Stomach (tissue), 4 donors: ENCODE results near the gene ZBTB42.

Source experiments
- POLR2A ChIP-seq, 4 donors: fragments of 450-650 bp; IDR thresholded peaks; one replicate each; pipeline ENCODE4 v1.6.1; 2016; ENCODE audit warnings: antibody characterized with exemption in 4 of 4, control low read depth in 2 of 4, mild to moderate bottlenecking in 1 of 4, moderate library complexity in 1 of 4
- POLR2AphosphoS5 ChIP-seq, 3 donors: sonication (generic); formaldehyde crosslinking; IDR thresholded peaks; one replicate each; pipeline ENCODE4 v1.6.1; 2016; ENCODE audit warnings: antibody characterized with exemption in 3 of 3
- TF ChIP-seq, protein P1 (sequence below), 7 experiments: fragments of 450-650 bp in 4 of 7; fragments of 200-600 bp in 3 of 7; sonication (generic) in 3 of 7; IDR thresholded peaks; one replicate each; pipeline ENCODE4 v1.5.1; 2016 to 2019; ENCODE audit warnings: antibody characterized with exemption in 7 of 7, control low read depth in 2 of 7, mild to moderate bottlenecking in 1 of 7

DNA sequence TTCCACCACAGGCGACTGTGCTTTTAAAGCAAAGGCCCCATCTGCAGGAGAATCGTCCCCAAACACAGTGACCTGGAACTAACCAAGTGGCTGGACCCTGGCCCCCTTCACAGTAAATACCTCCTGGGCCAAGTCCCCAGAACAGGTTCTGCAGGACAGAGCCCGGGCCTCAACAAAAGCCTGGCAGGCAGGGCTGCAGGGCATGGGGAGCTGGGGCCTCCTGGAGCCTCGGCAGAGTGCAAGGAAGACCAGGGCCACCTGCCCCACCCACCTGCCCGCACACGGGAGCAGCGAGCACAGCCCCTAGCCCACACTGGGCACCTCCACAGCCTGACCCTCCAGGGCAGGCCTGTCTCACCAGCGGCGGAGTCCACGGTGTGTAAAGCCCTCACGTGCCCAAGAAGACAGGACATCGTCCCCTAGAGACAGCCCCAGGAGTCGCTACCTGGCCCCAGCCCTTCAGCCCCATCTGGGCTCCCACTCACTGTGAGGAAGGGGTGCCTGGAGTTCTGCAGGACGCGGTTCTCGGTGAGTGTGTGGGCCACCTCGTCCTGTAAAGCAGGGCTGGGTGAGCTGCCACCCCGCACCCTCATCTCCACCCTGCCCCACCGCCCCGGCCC is 26.3 kb upstream of the ZBTB42 start:
- TF ChIP-seq, protein P1, sequence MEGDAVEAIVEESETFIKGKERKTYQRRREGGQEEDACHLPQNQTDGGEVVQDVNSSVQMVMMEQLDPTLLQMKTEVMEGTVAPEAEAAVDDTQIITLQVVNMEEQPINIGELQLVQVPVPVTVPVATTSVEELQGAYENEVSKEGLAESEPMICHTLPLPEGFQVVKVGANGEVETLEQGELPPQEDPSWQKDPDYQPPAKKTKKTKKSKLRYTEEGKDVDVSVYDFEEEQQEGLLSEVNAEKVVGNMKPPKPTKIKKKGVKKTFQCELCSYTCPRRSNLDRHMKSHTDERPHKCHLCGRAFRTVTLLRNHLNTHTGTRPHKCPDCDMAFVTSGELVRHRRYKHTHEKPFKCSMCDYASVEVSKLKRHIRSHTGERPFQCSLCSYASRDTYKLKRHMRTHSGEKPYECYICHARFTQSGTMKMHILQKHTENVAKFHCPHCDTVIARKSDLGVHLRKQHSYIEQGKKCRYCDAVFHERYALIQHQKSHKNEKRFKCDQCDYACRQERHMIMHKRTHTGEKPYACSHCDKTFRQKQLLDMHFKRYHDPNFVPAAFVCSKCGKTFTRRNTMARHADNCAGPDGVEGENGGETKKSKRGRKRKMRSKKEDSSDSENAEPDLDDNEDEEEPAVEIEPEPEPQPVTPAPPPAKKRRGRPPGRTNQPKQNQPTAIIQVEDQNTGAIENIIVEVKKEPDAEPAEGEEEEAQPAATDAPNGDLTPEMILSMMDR (IDR thresholded peaks at IDR 0.05) = no peak
- TF ChIP-seq POLR2AphosphoS5 (IDR thresholded peaks at IDR 0.05) = peak in 2 of 3 donors; percentile 14 to 51
- no peak for TF ChIP-seq POLR2A (IDR thresholded peaks at IDR 0.05)
